A549 (cell line): ENCODE results near the gene ORM1. TPM values are rescaled to one million over a fixed set of nuclear protein-coding genes. Genes with fewer than 3 reads are reported as not detected.

Source experiments
- ATAC-seq, 2 experiments: fragments of 200-7000 bp in 1 of 2; fragments of >200 bp in 1 of 2; cut with Nextera tagmentation in 1 of 2; cut with Tn5 transposase in 1 of 2; 3 replicates each; pipeline versions ENCODE4 v1.8.0 to v1.9.1; 2018 to 2020; ENCODE audit warnings: mild to moderate bottlenecking in 1 of 2, moderate library complexity in 1 of 2
- CTCF ChIA-PET: fragments of 300-600 bp; sonication (Branson Sonifier 250); formaldehyde crosslinking; extraction: SDS; loops from one replicate; lab custom pipeline; 2021; ENCODE audit warnings: antibody characterized with exemption, inconsistent platforms; lab: Yijun Ruan, JAX
- POLR2A ChIA-PET: fragments of 350-600 bp; formaldehyde crosslinking; extraction: SDS; loops from one replicate; lab custom pipeline; 2021; ENCODE audit warnings: antibody characterized with exemption, inconsistent platforms; lab: Yijun Ruan, JAX
- DNase-seq, 2 experiments: peaks; one replicate each; pipeline versions ENCODE4 v3.0.0 to v3.0.0-alpha.2; 2011 to 2016; ENCODE audit warnings: low read depth in 1 of 2, low spot score in 1 of 2
- FAIRE-seq: peaks from 2 replicates; lab custom pipeline; 2011; peaks lifted over from hg19 to GRCh38; lab: Jason Lieb, UNC
- H3K27ac ChIP-seq, 2 experiments: fragments of >200 bp; sonication (Bioruptor Twin); formaldehyde crosslinking; 3 replicates each; pipeline ENCODE4 v1.5.1; 2016 to 2017
- H3K4me1 ChIP-seq: fragments of >200 bp; sonication (Bioruptor Twin); formaldehyde crosslinking; 3 replicates; pipeline ENCODE4 v1.6.1; 2016
- H3K4me2 ChIP-seq: fragments of >200 bp; sonication (Bioruptor Twin); formaldehyde crosslinking; 3 replicates; pipeline ENCODE4 v1.6.1; 2016
- H3K4me3 ChIP-seq: fragments of >200 bp; sonication (Bioruptor Twin); formaldehyde crosslinking; 3 replicates; pipeline ENCODE4 v1.5.1; 2016
- H3K9me3 ChIP-seq: fragments of >200 bp; sonication (Bioruptor Twin); formaldehyde crosslinking; 3 replicates; pipeline ENCODE4 v1.6.1; 2016
- BCL3 ChIP-seq: fragments of >200 bp; sonication (Bioruptor Twin); formaldehyde crosslinking; IDR thresholded peaks from 3 replicates; pipeline ENCODE4 v1.6.1; 2016
- CBX2 ChIP-seq: fragments of 200-600 bp; sonication (generic); IDR thresholded peaks from 2 replicates; pipeline ENCODE4 v1.6.1; 2016; ENCODE audit warnings: low read depth, mild to moderate bottlenecking, borderline replicate concordance
- CBX8 ChIP-seq: fragments of 200-600 bp; sonication (generic); IDR thresholded peaks from 2 replicates; pipeline ENCODE4 v1.6.1; 2016
- CEBPB ChIP-seq, 2 experiments: fragments of >200 bp in 1 of 2; sonication (Bioruptor Twin) in 1 of 2; formaldehyde crosslinking in 1 of 2; IDR thresholded peaks; 2 replicates each; pipeline ENCODE4 v1.6.1; 2012 to 2016
- CHD2 ChIP-seq: fragments of 150-350 bp; IDR thresholded peaks from 2 replicates; pipeline ENCODE4 v1.6.1; 2014; ENCODE audit warnings: low read length; ENCODE audit not compliant: partially characterized antibody
- E2F6 ChIP-seq: IDR thresholded peaks from 2 replicates; pipeline ENCODE4 v1.6.1; 2012; ENCODE audit warnings: low read depth, borderline replicate concordance
- EHF ChIP-seq: fragments of 250-450 bp; sonication (Bioruptor Pico); IDR thresholded peaks from 2 replicates; pipeline ENCODE4 v1.5.0; 2020; ENCODE audit warnings: mild to moderate bottlenecking
- ELK1 ChIP-seq: fragments of 150-350 bp; IDR thresholded peaks from 2 replicates; pipeline ENCODE4 v1.6.1; 2014; ENCODE audit warnings: low read depth, mild to moderate bottlenecking, low read length
- EP300 ChIP-seq, 2 experiments: fragments of >200 bp; sonication (Bioruptor Twin); formaldehyde crosslinking; IDR thresholded peaks; 2 replicates in 1 of 2; 3 replicates in 1 of 2; pipeline ENCODE4 v1.6.1; 2016 to 2017
- GATA3 ChIP-seq: IDR thresholded peaks from 2 replicates; pipeline ENCODE4 v1.6.1; 2012; ENCODE audit warnings: borderline replicate concordance
- HDAC2 ChIP-seq: fragments of 200-600 bp; sonication (generic); IDR thresholded peaks from 2 replicates; pipeline ENCODE4 v1.6.1; 2016
- HES2 ChIP-seq: fragments of >200 bp; sonication (Bioruptor Twin); formaldehyde crosslinking; IDR thresholded peaks from 2 replicates; pipeline ENCODE4 v1.6.1; 2016
- HOXB13 ChIP-seq: fragments of 250-450 bp; sonication (Bioruptor Pico); IDR thresholded peaks from 2 replicates; pipeline ENCODE4 v1.5.0; 2020; ENCODE audit warnings: low read depth, mild to moderate bottlenecking, moderate library complexity
- HOXB5 ChIP-seq: fragments of 250-450 bp; sonication (Bioruptor Pico); IDR thresholded peaks from 2 replicates; pipeline ENCODE4 v1.5.0; 2020; ENCODE audit warnings: mild to moderate bottlenecking, moderate library complexity
- MAX ChIP-seq: IDR thresholded peaks from 2 replicates; pipeline ENCODE4 v1.6.1; 2012
- MAZ ChIP-seq: fragments of 150-350 bp; IDR thresholded peaks from 2 replicates; pipeline ENCODE4 v1.6.1; 2014; ENCODE audit warnings: antibody characterized with exemption, low read depth, low read length, borderline replicate concordance
- MYC ChIP-seq: IDR thresholded peaks from 2 replicates; pipeline ENCODE4 v1.6.1; 2012; ENCODE audit warnings: mild to moderate bottlenecking, inconsistent platforms, low read length, improper control_type of control experiment, borderline replicate concordance
- NR3C1 ChIP-seq: fragments of >200 bp; sonication (Bioruptor Twin); formaldehyde crosslinking; IDR thresholded peaks from 3 replicates; pipeline ENCODE4 v1.6.1; 2017
- PBX3 ChIP-seq: IDR thresholded peaks from 2 replicates; pipeline ENCODE4 v1.6.1; 2012
- PHF8 ChIP-seq: fragments of 200-600 bp; sonication (generic); IDR thresholded peaks from 2 replicates; pipeline ENCODE4 v1.6.1; 2016; ENCODE audit warnings: low read depth, mild to moderate bottlenecking, antibody characterized with exemption, moderate library complexity, borderline replicate concordance
- RAD21 ChIP-seq, 2 experiments: fragments of >200 bp in 1 of 2; sonication (Bioruptor Twin) in 1 of 2; formaldehyde crosslinking in 1 of 2; IDR thresholded peaks in 1 of 2; conservative IDR thresholded peaks in 1 of 2; 2 replicates in 1 of 2; 3 replicates in 1 of 2; pipeline ENCODE4 v1.6.1; 2012 to 2018; ENCODE audit warnings: inconsistent platforms in 1 of 2
- RFX5 ChIP-seq: fragments of 450-650 bp; IDR thresholded peaks from 2 replicates; pipeline ENCODE4 v1.7.1; 2014; ENCODE audit warnings: antibody characterized with exemption, mild to moderate bottlenecking, moderate library complexity
- USF2 ChIP-seq: fragments of 450-650 bp; IDR thresholded peaks from 2 replicates; pipeline ENCODE4 v1.6.1; 2014; ENCODE audit warnings: antibody characterized with exemption
- ZFP36 ChIP-seq: fragments of 450-650 bp; IDR thresholded peaks from 2 replicates; pipeline ENCODE4 v1.6.1; 2014; ENCODE audit warnings: borderline replicate concordance; ENCODE audit not compliant: partially characterized antibody
- ZSCAN20 ChIP-seq: fragments of 250-450 bp; sonication (Bioruptor Pico); IDR thresholded peaks from 2 replicates; pipeline ENCODE4 v1.8.0; 2022; ENCODE audit warnings: mild to moderate bottlenecking, moderate library complexity
- WGBS: methylation state at CpG from one replicate; pipeline ENCODE4 v1.1.6; 2017; ENCODE audit errors: missing lambda C conversion rate; 5-methylcytosine and 5-hydroxymethylcytosine counted together
- polyA plus RNA-seq, 4 experiments: library from polyadenylated mRNA; depleted of rRNA in 3 of 4; stranded (reverse); fragments of >200 nt; fragmentation: RNase III in 1 of 4; extraction: RNeasy Plus Mini Kit Qiagen cat#74134 plus additional on column Dnase treatment in 1 of 4; gene quantifications; 2 replicates in 3 of 4; 3 replicates in 1 of 4; pipeline ENCODE4 v1.2.3, GENCODE V29; 2011 to 2017

ORM1 gene
- polyA plus RNA-seq, 2 of the 4 experiments (the other 2 are of a cell fraction): 0.12 to 0.19 TPM

GRCh38 chr9:114363424-114363823 is 40.5 kb downstream of the ORM1 start:
- H3K27ac ChIP-seq: peak overlapping the region in 1 of 2 experiments; percentile 24; a peak in 1 of 6 replicates
- ATAC-seq: no peak

GRCh38 chr9:114364134-114365041 is 41.5 kb downstream of the ORM1 start:
- H3K4me3 ChIP-seq: no peak overlapping the region
- H3K4me2 ChIP-seq: 0 out of 3 replicates have a peak overlapping the region, but pooled peaks have one; percentile 11
- POLR2A ChIA-PET: no interaction called here
- peak overlapping the region in 1 of 2 experiments; percentile 35; a peak in 2 of 6 replicates for H3K27ac ChIP-seq
- ATAC-seq (no peak), DNase-seq (no peak), FAIRE-seq (no peak)
- no peaks in the 10 kb centered on the region for H3K9me3 ChIP-seq
- CTCF ChIA-PET: interaction anchor here (0.7 to 2.1 kb wide), 7 partner anchors 14 to 310 kb away, joined by 3 to 6 read pairs (median 3); no protein-coding TSS in a partner anchor
- TF ChIP-seq CEBPB (IDR thresholded peaks at IDR 0.05) (peak; percentile 68 to 87; a peak in 3 of 4 replicates), MYC (no peak), GATA3 (peak; percentile 35; the same call in 1 of the 2 replicates), CBX8 (no peak)
- WGBS: 72% methylated on average over 5 of the region's 6 CpGs
- H3K4me1 ChIP-seq: peaks cover 21% of the 10 kb centered on the region

More at GRCh38 chr9:114363424-114363823, 40.5 kb downstream of the ORM1 start:
- whole genome bisulfite sequencing: 84% methylated on average over 2 of the region's 2 CpGs
- DNase-seq: no peak
- no peak overlapping the region for H3K4me3 ChIP-seq
- TF ChIP-seq ZFP36: no peak
- no peak for TF ChIP-seq NR3C1
- TF ChIP-seq RAD21 (conservative IDR thresholded peaks at IDR 0.05 in 1 of 2, IDR thresholded peaks at IDR 0.05 in 1 of 2): no peak
- TF ChIP-seq RFX5: no peak
- no peak for TF ChIP-seq HDAC2
- no peak for TF ChIP-seq PHF8
- TF ChIP-seq EP300 (IDR thresholded peaks at IDR 0.05): no peak
- no peak for TF ChIP-seq HOXB5
- no peak for TF ChIP-seq ELK1
- no peak for TF ChIP-seq HES2
- no peak for TF ChIP-seq MAZ
- TF ChIP-seq MAX: no peak
- no peak for TF ChIP-seq EHF (CRISPR knock-in tag)
- no peak for TF ChIP-seq HOXB13
- TF ChIP-seq, all 56 proteins: peak for 0
- Histone ChIP-seq H3K4me2 (no peak overlapping the region), H3K9me3 (no peaks in the 10 kb centered on the region), H3K4me1 (peaks cover 21% of the 10 kb centered on the region)
- ChIA-PET CTCF (interaction anchor here (1.1 to 1.7 kb wide), 3 partner anchors 8 to 281 kb away, joined by 3 read pairs; no protein-coding TSS in a partner anchor), POLR2A (no interaction called here)
- no peak for FAIRE-seq

GRCh38 chr9:114365194-114365593 is 42.3 kb downstream of the ORM1 start:
- DNase-seq: no peak
- ChIA-PET CTCF (interaction anchor here (0.6 to 2.1 kb wide), 7 partner anchors 12 to 309 kb away, joined by 3 to 6 read pairs (median 3); no protein-coding TSS in a partner anchor), POLR2A (no interaction called here)
- TF ChIP-seq ZSCAN20 (CRISPR knock-in tag): no peak
- no peak for TF ChIP-seq PBX3
- no peak for TF ChIP-seq NR3C1
- no peak for TF ChIP-seq RFX5
- TF ChIP-seq CHD2: no peak
- no peak for TF ChIP-seq BCL3
- no peak for TF ChIP-seq EHF (CRISPR knock-in tag)
- TF ChIP-seq E2F6: no peak
- TF ChIP-seq USF2: no peak
- no peak for TF ChIP-seq CBX2
- no peak overlapping the region for H3K4me2 ChIP-seq
- H3K4me1 ChIP-seq: peaks cover 21% of the 10 kb centered on the region
- H3K9me3 ChIP-seq: no peaks in the 10 kb centered on the region
- FAIRE-seq: no peak
- ATAC-seq: no peak
- 86% methylated on average over 2 of the region's 2 CpGs for WGBS
- H3K27ac ChIP-seq: no peak overlapping the region
- H3K4me3 ChIP-seq: no peak overlapping the region
